H1 (cell line): ENCODE results near the gene SGCD. TPM values are rescaled to one million over a fixed set of nuclear protein-coding genes. Genes with fewer than 3 reads are reported as not detected.

Experiments used
- ASH2L ChIP-seq: fragments of 200-600, 300-600 bp; sonication (generic); IDR thresholded peaks from one replicate; pipeline ENCODE4 v1.7.1; 2017; ENCODE audit warnings: low read length
- BACH1 ChIP-seq: IDR thresholded peaks from 2 replicates; pipeline ENCODE4 v1.6.1; 2012; ENCODE audit warnings: low read length, improper control_type of control experiment
- SRF ChIP-seq: IDR thresholded peaks from 2 replicates; pipeline ENCODE4 v1.6.1; 2011; ENCODE audit warnings: mild to moderate bottlenecking, low read depth, low read length, moderate library complexity
- SUZ12 ChIP-seq: fragments of 200-600 bp; sonication (generic); IDR thresholded peaks from 2 replicates; pipeline ENCODE4 v1.6.1; 2012; ENCODE audit warnings: mild to moderate bottlenecking, inconsistent platforms, low read length, moderate library complexity, mixed read lengths
- polyA plus RNA-seq, 7 experiments: library from polyadenylated mRNA; depleted of rRNA in 3 of 7; stranded (reverse) in 5 of 7; unstranded in 2 of 7; fragments of >200 nt in 5 of 7; fragments of 200-250 nt in 2 of 7; gene quantifications; 1 replicate in 5 of 7; 2 replicates in 1 of 7; 4 replicates in 1 of 7; pipeline versions ENCODE4 v1.2.1 to v1.2.3, GENCODE V29; 2011 to 2013; ENCODE audit warnings: missing spikeins in 2 of 7, mixed read lengths in 2 of 7
- total RNA-seq: library from RNA; stranded (reverse); fragmentation: NEBNext Ultra II Directional; extraction: Animal tissue kit (Norgen Biotek cat#: 25700); gene quantifications from 2 replicates; pipeline ENCODE4 v1.2.1, GENCODE V29; 2021
- TF ChIP-seq, protein P1 (sequence below): IDR thresholded peaks from 2 replicates; pipeline ENCODE4 v1.6.1; 2012; ENCODE audit warnings: inconsistent platforms

Gene SGCD
- total and polyA plus RNA-seq, 2 of the 8 experiments (the other 6 are each of a cell fraction or from before 2014, with no cell fraction given), result 0.04 to 0.08 TPM

DNA sequence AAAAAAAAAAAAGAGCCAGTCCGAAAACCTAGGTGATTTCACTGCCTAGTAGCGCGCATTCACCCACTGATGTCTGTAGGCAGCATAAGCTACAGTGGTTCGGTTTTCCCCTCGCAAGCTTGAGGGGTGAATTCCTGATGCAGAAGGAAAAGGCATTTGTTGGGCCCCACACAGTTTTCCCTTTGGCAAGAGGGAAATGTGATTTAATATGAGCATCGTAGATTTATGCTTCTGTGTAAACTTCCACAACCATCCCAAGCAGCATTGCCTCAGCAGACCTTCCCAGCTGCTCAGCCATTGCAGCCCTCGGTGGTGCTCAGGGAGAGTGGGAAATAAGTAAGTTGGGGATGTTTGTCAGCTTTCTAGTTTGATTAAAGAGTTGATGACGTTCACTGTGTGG lies 291.6 kb downstream of the SGCD start (continued):
- no peak for TF ChIP-seq BACH1
- TF ChIP-seq SRF, result no peak
- no peak for TF ChIP-seq ASH2L
- TF ChIP-seq, protein P1, sequence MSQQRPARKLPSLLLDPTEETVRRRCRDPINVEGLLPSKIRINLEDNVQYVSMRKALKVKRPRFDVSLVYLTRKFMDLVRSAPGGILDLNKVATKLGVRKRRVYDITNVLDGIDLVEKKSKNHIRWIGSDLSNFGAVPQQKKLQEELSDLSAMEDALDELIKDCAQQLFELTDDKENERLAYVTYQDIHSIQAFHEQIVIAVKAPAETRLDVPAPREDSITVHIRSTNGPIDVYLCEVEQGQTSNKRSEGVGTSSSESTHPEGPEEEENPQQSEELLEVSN, result no peak
- TF ChIP-seq SUZ12, result no peak
